Neural progenitor cell (in vitro differentiated cells): ENCODE data around the gene KRT20. TPM values are rescaled to one million over a fixed set of nuclear protein-coding genes. Genes with fewer than 3 reads are reported as not detected.

Source experiments
- DNase-seq: peaks from one replicate; pipeline ENCODE4 v3.0.0-alpha.2; 2016; ENCODE audit warnings: low spot score
- H2AFZ ChIP-seq: fragments of 200-600 bp; sonication (generic); replicated peaks from 2 replicates; pipeline ENCODE4 v1.6.1; 2016; ENCODE audit warnings: antibody characterized with exemption
- H3F3A ChIP-seq: fragments of 200-600 bp; sonication (generic); 2 replicates; pipeline ENCODE4 v1.6.1; 2016; ENCODE audit warnings: antibody characterized with exemption, low read depth
- H3K27ac ChIP-seq: fragments of 200-600 bp; sonication (generic); 2 replicates; pipeline ENCODE4 v1.5.1; 2016; ENCODE audit warnings: mild to moderate bottlenecking
- H3K27me3 ChIP-seq: fragments of 200-600 bp; sonication (generic); 2 replicates; pipeline ENCODE4 v1.6.1; 2016; ENCODE audit warnings: mild to moderate bottlenecking, moderate library complexity
- H3K36me3 ChIP-seq: fragments of 200-600 bp; sonication (generic); 2 replicates; pipeline ENCODE4 v1.5.1; 2016
- H3K4me1 ChIP-seq: fragments of 200-600 bp; sonication (generic); 2 replicates; pipeline ENCODE4 v1.6.1; 2016; ENCODE audit warnings: mixed run types
- H3K4me2 ChIP-seq: fragments of 200-600 bp; sonication (generic); 2 replicates; pipeline ENCODE4 v1.6.1; 2016
- H3K4me3 ChIP-seq: fragments of 200-600 bp; sonication (generic); 2 replicates; pipeline ENCODE4 v1.5.1; 2016
- H3K79me2 ChIP-seq: fragments of 200-600 bp; sonication (generic); 2 replicates; pipeline ENCODE4 v1.6.1; 2016; ENCODE audit warnings: low read depth
- H3K9ac ChIP-seq: fragments of 200-600 bp; sonication (generic); 2 replicates; pipeline ENCODE4 v1.6.1; 2016
- H3K9me3 ChIP-seq: fragments of 200-600 bp; sonication (generic); 2 replicates; pipeline ENCODE4 v1.5.1; 2016; ENCODE audit warnings: low read depth
- H4K20me1 ChIP-seq: fragments of 200-600 bp; sonication (generic); 2 replicates; pipeline ENCODE4 v1.6.1; 2016; ENCODE audit warnings: low read depth
- H3K27ac Mint-ChIP-seq: 3 replicates; pipeline ENCODE4 v1.8.0; 2021; ENCODE audit warnings: mixed read lengths
- H3K27me3 Mint-ChIP-seq: 2 replicates; pipeline ENCODE4 v1.8.0; 2022; ENCODE audit warnings: low read depth, mild to moderate bottlenecking, inconsistent platforms, moderate library complexity, mixed read lengths; ENCODE audit not compliant: insufficient read depth
- H3K36me3 Mint-ChIP-seq: 3 replicates; pipeline ENCODE4 v1.8.0; 2021; ENCODE audit warnings: mixed read lengths
- H3K4me1 Mint-ChIP-seq: 3 replicates; pipeline ENCODE4 v1.8.0; 2021; ENCODE audit warnings: mixed read lengths
- H3K4me3 Mint-ChIP-seq: 3 replicates; pipeline ENCODE4 v1.8.0; 2021; ENCODE audit warnings: mild to moderate bottlenecking, moderate library complexity, mixed read lengths
- H3K9me3 Mint-ChIP-seq: 3 replicates; pipeline ENCODE4 v1.8.0; 2020; ENCODE audit warnings: mixed read lengths
- CTCF ChIP-seq: fragments of 200-600 bp; sonication (generic); IDR thresholded peaks from 2 replicates; pipeline ENCODE4 v1.5.1; 2017; ENCODE audit warnings: antibody characterized with exemption, mild to moderate bottlenecking
- EZH2 ChIP-seq: fragments of 200-600 bp; sonication (generic); IDR thresholded peaks from 2 replicates; pipeline ENCODE4 v1.6.1; 2017; ENCODE audit warnings: antibody characterized with exemption, mild to moderate bottlenecking, moderate library complexity
- EZH2phosphoT487 ChIP-seq: fragments of 200-600 bp; sonication (generic); IDR thresholded peaks from 2 replicates; pipeline ENCODE4 v1.6.1; 2017; ENCODE audit warnings: antibody characterized with exemption
- total RNA-seq: library from RNA; depleted of rRNA; stranded (reverse); fragments of >200 nt; gene quantifications from 2 replicates; pipeline ENCODE4 v1.2.3, GENCODE V29; 2015; ENCODE audit warnings: low replicate concordance

Gene KRT20
- total RNA-seq, 1 donor from 2014 or later = not detected

DNA sequence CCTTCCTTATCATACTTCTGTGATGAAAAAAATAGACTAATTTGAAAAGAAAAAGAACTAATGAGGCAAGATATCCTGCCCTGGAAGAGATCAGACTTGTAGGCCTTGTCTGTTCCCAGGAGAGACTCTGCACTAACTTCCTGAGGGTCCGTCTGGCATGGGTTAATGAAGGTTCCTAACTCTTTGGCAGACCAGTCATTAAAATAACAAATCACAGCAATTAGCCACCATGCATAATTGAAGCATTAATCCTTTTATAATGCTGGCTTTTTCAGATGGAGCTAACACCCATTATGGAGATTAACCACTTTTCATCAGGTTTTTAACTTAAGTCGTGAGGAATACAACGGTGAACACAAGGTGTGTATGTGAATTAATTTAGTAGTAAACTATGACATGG lies 52.2 kb downstream of the KRT20 start:
- H3K27ac ChIP-seq = no peak overlapping the region
- no peaks in the 10 kb centered on the region for H3K27me3 ChIP-seq
- H4K20me1 ChIP-seq = no peaks in the 10 kb centered on the region
- no peak overlapping the region for H3K9ac ChIP-seq
- no peak for DNase-seq
- no peak overlapping the region for H3K4me2 ChIP-seq
- H3F3A ChIP-seq = no peaks in the 10 kb centered on the region
- no peaks in the 10 kb centered on the region for H3K4me1 ChIP-seq
- TF ChIP-seq CTCF = no peak
- no peak for TF ChIP-seq EZH2
- TF ChIP-seq EZH2phosphoT487 = no peak
- no peaks in the 10 kb centered on the region for H3K9me3 ChIP-seq
- no peak overlapping the region for H2AFZ ChIP-seq
- H3K4me3 ChIP-seq = no peak overlapping the region
- no peaks in the 10 kb centered on the region for H3K9me3 Mint-ChIP-seq
- no peak overlapping the region for H3K4me3 Mint-ChIP-seq
- no peaks in the 10 kb centered on the region for H3K4me1 Mint-ChIP-seq
- no peaks in the 10 kb centered on the region for H3K79me2 ChIP-seq
- no peaks in the 10 kb centered on the region for H3K36me3 Mint-ChIP-seq
- H3K36me3 ChIP-seq = no peaks in the 10 kb centered on the region
- H3K27ac Mint-ChIP-seq = no peak overlapping the region
- no peaks in the 10 kb centered on the region for H3K27me3 Mint-ChIP-seq

DNA sequence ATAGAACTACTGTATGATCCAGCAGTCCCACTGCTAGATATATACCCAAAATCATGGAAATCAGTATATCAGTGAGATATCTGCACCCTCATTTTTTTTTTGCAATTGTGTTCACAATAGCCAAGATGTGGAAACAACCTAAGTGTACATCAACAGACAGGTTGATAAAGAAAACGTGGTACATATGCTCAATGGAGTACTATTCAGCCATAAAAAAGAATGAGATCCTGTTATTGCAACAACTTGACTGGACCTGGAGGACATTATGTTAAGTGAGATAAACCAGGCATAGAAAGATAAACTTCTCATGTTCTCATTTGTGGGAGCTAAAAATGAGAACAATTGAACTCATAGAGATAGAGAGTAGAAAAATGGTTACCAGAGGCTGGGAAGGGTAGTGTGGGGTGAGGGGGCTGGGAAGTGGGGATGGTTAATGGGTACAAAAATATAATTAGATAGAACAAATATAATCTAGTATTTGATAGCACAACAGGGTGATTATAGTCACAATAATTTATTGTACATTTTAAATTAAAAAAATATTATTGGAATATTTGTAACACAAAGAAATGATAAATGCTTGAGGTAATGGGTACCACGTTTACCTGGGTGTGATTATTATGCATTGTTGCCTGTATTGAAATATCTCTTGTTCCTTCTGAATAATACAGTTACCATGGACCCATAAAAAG lies 54.8 kb downstream of the KRT20 start:
- Histone ChIP-seq H4K20me1 (no peaks in the 10 kb centered on the region), H3F3A (no peaks in the 10 kb centered on the region), H3K4me2 (no peak overlapping the region), H3K9ac (no peak overlapping the region), H3K27ac (no peak overlapping the region), H3K4me3 (no peak overlapping the region), H3K27me3 (peaks cover 24% of the 10 kb centered on the region), H3K79me2 (no peaks in the 10 kb centered on the region), H2AFZ (no peak overlapping the region), H3K4me1 (no peaks in the 10 kb centered on the region), H3K36me3 (no peaks in the 10 kb centered on the region), H3K9me3 (no peaks in the 10 kb centered on the region)
- Mint-ChIP-seq H3K9me3 (no peaks in the 10 kb centered on the region), H3K36me3 (no peaks in the 10 kb centered on the region), H3K27me3 (no peaks in the 10 kb centered on the region), H3K27ac (no peak overlapping the region), H3K4me3 (no peak overlapping the region), H3K4me1 (no peaks in the 10 kb centered on the region)
- no peak for DNase-seq
- no peak for TF ChIP-seq CTCF
- no peak for TF ChIP-seq EZH2phosphoT487
- no peak for TF ChIP-seq EZH2

DNA sequence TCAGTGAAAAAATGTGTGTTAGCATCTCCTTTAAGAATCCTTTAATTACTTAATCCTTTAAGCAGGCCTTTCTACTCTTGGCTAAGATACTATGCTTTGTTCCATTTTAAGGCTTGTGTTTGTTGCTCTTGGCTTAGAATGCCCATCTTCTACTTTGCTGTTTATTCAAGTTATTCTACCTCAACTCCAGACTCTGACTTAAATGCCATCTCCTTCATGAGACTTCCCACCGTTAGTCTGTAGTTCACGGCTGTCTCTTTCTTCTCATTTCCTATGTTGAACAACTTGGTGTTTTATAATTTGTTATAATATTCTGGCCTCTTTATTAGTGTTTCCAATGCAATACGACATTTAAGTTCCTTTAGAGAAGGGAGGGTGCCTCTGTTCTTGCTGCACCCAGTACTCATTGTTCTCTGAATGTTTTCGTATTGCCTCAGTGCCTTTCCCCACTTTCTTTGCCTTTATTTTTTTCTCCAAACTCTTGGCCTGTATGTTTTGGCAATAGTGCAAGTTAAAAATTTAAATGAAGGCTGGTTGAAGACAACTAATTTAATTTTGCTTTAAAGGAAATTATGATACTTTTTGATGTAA lies 56.5 kb downstream of the KRT20 start:
- no peak overlapping the region for H3K27ac ChIP-seq
- H3K9me3 ChIP-seq = no peaks in the 10 kb centered on the region
- H3K4me2 ChIP-seq = no peak overlapping the region
- no peak overlapping the region for H3K4me3 ChIP-seq
- Mint-ChIP-seq H3K36me3 (no peaks in the 10 kb centered on the region), H3K27ac (no peak overlapping the region), H3K27me3 (no peaks in the 10 kb centered on the region), H3K9me3 (no peaks in the 10 kb centered on the region), H3K4me3 (no peak overlapping the region), H3K4me1 (no peaks in the 10 kb centered on the region)
- H4K20me1 ChIP-seq = no peaks in the 10 kb centered on the region
- no peak overlapping the region for H3K9ac ChIP-seq
- H2AFZ ChIP-seq = no peak overlapping the region
- no peak for TF ChIP-seq EZH2
- TF ChIP-seq EZH2phosphoT487 = no peak
- TF ChIP-seq CTCF = no peak
- no peaks in the 10 kb centered on the region for H3F3A ChIP-seq
- H3K27me3 ChIP-seq = peaks cover 38% of the 10 kb centered on the region
- no peak for DNase-seq
- H3K36me3 ChIP-seq = no peaks in the 10 kb centered on the region
- no peaks in the 10 kb centered on the region for H3K79me2 ChIP-seq
- no peaks in the 10 kb centered on the region for H3K4me1 ChIP-seq
